Measurements from ENCODE around the gene DOCK7. TPM values are rescaled to one million over a fixed set of nuclear protein-coding genes. Genes with fewer than 3 reads are reported as not detected.

DOCK7 gene
- total RNA-seq, 1 experiment from 2014 or later: 60.8 TPM

DNA sequence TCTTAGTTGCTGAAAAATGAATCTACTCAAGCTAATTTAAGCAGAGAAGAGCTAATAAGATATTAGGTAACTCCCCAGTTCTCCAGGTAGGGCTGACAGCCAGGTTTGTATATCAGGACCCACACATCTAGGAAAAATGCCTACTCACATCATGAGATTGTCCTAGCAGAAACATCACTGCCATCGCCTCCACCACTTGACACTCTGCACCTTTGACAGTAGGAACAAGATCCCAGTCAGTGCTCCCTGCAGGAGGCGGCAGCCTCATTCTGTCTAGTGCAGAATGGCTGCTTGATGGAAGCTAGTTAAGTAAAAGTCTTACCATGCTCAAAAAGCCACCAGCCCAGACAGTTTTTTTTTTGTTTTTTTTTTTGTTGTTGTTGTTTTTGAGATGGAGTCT, 282.9 kb downstream of the DOCK7 start:
- no TSS peak for BruUV-seq (replicated peaks)

More for the DNA sequence above, 282.9 kb downstream of the DOCK7 start:
- POLR2A ChIA-PET (ENCODE audit: low non-redundant PET): no interaction called here
- Histone ChIP-seq H3K4me1 (ENCODE audit: insufficient read depth, low read length, poor library complexity, severe bottlenecking) (no peaks in the 10 kb centered on the region), H3K9me3 (ENCODE audit: low read depth, low read length, poor library complexity, severe bottlenecking) (no peaks in the 10 kb centered on the region), H3K4me3 (ENCODE audit: low read depth, low read length, poor library complexity, severe bottlenecking) (no peak overlapping the region), H3K27me3 (replicated peaks; ENCODE audit: insufficient read depth, low read depth, low read length, poor library complexity) (peaks cover 3% of the 10 kb centered on the region), H3K27ac (ENCODE audit: low read depth, low read length, poor library complexity, severe bottlenecking) (no peak overlapping the region), H3K36me3 (ENCODE audit: insufficient read depth, low read length, poor library complexity, severe bottlenecking) (no peaks in the 10 kb centered on the region)
- CTCF ChIA-PET: interaction anchor here (0.6 kb wide), 1 partner anchor 54 kb away, joined by 3 read pairs; no protein-coding TSS in a partner anchor
- DNase-seq (ENCODE audit: low spot score): no peak
- intact Hi-C loops (cut with micrococcal nuclease; ENCODE audit: unreplicated experiment): loop anchor here (5.0 kb wide), 1 partner anchor 133 kb away; no protein-coding TSS in a partner anchor
- TF ChIP-seq EZH2 (IDR thresholded peaks at IDR 0.05; ENCODE audit: borderline replicate concordance, low read depth, low read length, poor library complexity, severe bottlenecking): no peak
- TF ChIP-seq, protein P1, sequence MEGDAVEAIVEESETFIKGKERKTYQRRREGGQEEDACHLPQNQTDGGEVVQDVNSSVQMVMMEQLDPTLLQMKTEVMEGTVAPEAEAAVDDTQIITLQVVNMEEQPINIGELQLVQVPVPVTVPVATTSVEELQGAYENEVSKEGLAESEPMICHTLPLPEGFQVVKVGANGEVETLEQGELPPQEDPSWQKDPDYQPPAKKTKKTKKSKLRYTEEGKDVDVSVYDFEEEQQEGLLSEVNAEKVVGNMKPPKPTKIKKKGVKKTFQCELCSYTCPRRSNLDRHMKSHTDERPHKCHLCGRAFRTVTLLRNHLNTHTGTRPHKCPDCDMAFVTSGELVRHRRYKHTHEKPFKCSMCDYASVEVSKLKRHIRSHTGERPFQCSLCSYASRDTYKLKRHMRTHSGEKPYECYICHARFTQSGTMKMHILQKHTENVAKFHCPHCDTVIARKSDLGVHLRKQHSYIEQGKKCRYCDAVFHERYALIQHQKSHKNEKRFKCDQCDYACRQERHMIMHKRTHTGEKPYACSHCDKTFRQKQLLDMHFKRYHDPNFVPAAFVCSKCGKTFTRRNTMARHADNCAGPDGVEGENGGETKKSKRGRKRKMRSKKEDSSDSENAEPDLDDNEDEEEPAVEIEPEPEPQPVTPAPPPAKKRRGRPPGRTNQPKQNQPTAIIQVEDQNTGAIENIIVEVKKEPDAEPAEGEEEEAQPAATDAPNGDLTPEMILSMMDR (conservative IDR thresholded peaks at IDR 0.05; ENCODE audit: low read depth, low read length): no peak

Other genes with a start within 250 kb of the DOCK7 start
- not detected in 2 replicates for gene ANGPTL3, start 90.9 kb downstream of the DOCK7 start, total RNA-seq (2021)
- gene ATG4C, start 95.7 kb upstream of the DOCK7 start, total RNA-seq (2021): 14.4 and 15.1 TPM in 2 replicates